SH-SY5Y (cell line): ENCODE data around the gene TMEM39B.

Source experiments
- GATA2 ChIP-seq: IDR thresholded peaks from 2 replicates; pipeline ENCODE4 v1.6.1; 2011; ENCODE audit warnings: mild to moderate bottlenecking, low read depth, low read length
- GATA3 ChIP-seq: IDR thresholded peaks from 2 replicates; pipeline ENCODE4 v1.6.1; 2011; ENCODE audit warnings: low read depth, mild to moderate bottlenecking, low read length, moderate library complexity

DNA sequence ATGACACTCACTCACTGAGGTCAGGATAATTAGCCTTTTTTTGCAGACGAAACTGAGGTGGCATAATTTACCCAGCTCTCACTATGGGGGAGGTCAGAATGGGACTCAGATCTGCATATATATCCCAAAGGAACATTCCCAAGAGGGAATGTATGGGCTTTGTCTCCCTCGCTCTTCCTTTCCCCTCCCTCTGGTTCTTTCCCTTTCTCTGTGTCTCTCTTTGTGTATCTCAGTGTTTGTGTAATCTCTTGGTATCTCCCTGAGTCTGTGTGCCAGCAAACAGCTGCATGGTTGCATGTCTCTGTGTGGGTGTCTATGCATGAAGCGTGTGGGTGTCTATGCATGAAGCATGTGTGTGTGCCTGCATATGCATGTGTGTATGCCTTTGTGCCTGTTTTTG is 4.7 kb downstream of the TMEM39B start:
- no peak for TF ChIP-seq GATA2
- no peak for TF ChIP-seq GATA3
